Ectodermal cell (in vitro differentiated cells): ENCODE measurements around the gene ADGRF5.

Experiments used
- H3K27ac ChIP-seq: 2 replicates; pipeline ENCODE4 v1.7.0; 2013; ENCODE audit warnings: mild to moderate bottlenecking, low read depth, low read length; ENCODE audit not compliant: insufficient read depth, poor library complexity, severe bottlenecking
- H3K27me3 ChIP-seq: 2 replicates; pipeline ENCODE4 v1.7.0; 2013; ENCODE audit warnings: mild to moderate bottlenecking, low read length; ENCODE audit not compliant: insufficient read depth, control insufficient read depth, poor library complexity, severe bottlenecking
- H3K36me3 ChIP-seq: one replicate; pipeline ENCODE4 v1.7.0; 2013; ENCODE audit warnings: low read length; ENCODE audit not compliant: control insufficient read depth, insufficient read depth
- H3K4me1 ChIP-seq: one replicate; pipeline ENCODE4 v1.7.0; 2013; ENCODE audit warnings: low read length; ENCODE audit not compliant: control insufficient read depth, insufficient read depth
- H3K4me3 ChIP-seq: 2 replicates; pipeline ENCODE4 v1.7.0; 2013; ENCODE audit warnings: low read depth, low read length, control low read depth; ENCODE audit not compliant: insufficient read depth
- H3K9me3 ChIP-seq: 2 replicates; pipeline ENCODE4 v1.7.0; 2013; ENCODE audit warnings: mild to moderate bottlenecking, low read length, moderate library complexity; ENCODE audit not compliant: control insufficient read depth
- WGBS, 2 experiments: methylation state at CpG; one replicate each; pipeline ENCODE4 v1.1.7; 2013; ENCODE audit warnings: missing lambda C conversion rate in 2 of 2; 5-methylcytosine and 5-hydroxymethylcytosine counted together

Gene ADGRF5

DNA sequence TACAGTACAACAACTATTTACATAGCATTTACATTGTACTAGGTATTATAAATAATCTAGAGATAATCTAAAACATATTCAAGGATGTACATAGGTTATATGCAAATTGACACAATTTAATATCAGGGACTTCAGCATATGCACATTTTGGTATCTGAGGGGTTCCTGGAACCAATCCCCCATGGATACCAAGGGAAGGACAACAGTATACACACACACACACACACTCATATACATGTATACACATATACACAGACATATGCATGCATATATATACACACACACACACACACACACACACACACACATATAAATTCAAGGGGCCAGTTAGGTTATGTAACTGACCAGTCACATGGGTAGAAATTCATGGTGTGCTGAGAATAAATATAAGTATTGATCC is 24.9 kb downstream of the ADGRF5 start:
- Histone ChIP-seq H3K4me1 (no peaks in the 10 kb centered on the region), H3K36me3 (no peaks in the 10 kb centered on the region), H3K4me3 (no peak overlapping the region), H3K27me3 (no peaks in the 10 kb centered on the region), H3K9me3 (no peaks in the 10 kb centered on the region), H3K27ac (no peak overlapping the region)

DNA sequence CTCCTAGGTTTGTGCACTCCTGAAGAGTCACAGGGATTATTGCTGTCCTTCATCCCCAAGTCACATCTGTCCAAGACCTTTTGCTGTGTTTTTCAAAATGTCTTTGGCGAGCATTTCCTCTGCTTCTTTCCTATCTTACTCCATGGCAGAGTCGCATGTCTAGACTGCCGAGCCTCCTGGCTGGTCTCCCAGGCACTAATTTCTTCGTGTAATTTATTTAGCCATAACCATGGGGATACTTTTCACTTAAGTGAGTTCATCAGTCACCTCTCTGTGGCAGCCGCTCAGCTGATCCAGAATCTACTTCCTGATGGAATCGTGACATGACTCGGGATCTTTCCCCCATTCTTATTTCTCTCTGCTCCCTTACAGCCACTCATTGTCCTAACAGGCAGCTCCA is 25.8 kb downstream of the ADGRF5 start:
- 93 to 95% methylated on average over 7 of the region's 7 CpGs for WGBS, 2 experiments
- Histone ChIP-seq H3K4me3 (no peak overlapping the region), H3K27ac (no peak overlapping the region), H3K36me3 (no peaks in the 10 kb centered on the region), H3K9me3 (no peaks in the 10 kb centered on the region), H3K4me1 (no peaks in the 10 kb centered on the region), H3K27me3 (no peaks in the 10 kb centered on the region)

DNA sequence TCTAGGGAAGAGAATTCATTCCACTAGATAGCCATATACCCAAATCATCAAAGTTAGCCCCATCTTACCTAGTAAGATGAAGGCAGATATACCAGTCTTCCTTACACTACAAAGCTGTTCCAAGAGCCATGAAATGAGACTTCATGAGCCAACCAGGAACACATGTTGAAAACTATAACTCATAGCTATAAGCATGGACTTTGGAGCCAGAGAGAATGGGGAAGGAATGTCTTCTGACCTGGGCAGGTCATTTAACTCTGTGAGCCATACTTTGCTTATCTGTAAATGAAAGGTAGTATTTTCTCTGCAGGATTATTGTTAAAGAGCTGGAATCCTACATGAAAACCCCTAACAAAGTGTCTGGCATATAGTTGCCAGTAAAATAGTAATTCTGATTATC is 27.3 kb downstream of the ADGRF5 start:
- Histone ChIP-seq H3K27me3 (no peaks in the 10 kb centered on the region), H3K27ac (no peak overlapping the region), H3K4me1 (no peaks in the 10 kb centered on the region), H3K4me3 (no peak overlapping the region), H3K36me3 (no peaks in the 10 kb centered on the region), H3K9me3 (no peaks in the 10 kb centered on the region)

DNA sequence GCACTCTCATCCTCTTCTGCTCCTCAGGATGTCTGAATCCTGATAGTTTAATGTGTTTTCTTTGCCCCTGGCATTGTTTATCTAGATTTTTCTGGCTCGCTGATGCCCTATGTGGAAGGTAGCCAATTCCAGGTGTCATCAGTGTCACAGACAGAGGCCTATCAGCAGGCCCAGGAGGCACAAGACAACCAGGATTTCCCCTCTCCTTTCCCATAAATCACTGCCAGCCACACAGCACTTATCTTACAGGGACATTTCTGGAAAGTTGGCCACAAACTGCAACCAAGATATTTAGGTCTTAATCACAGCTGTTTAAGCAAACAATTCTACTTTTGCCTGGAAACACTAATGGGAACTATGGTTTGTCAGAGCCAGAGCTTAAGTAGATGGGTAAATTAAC is 28.1 kb downstream of the ADGRF5 start:
- 87 to 91% methylated on average over 1 of the region's 1 CpG for WGBS, 2 experiments
- H3K36me3 ChIP-seq, result no peaks in the 10 kb centered on the region
- no peaks in the 10 kb centered on the region for H3K4me1 ChIP-seq
- no peaks in the 10 kb centered on the region for H3K27me3 ChIP-seq
- no peak overlapping the region for H3K27ac ChIP-seq
- H3K9me3 ChIP-seq, result no peaks in the 10 kb centered on the region
- H3K4me3 ChIP-seq, result no peak overlapping the region

DNA sequence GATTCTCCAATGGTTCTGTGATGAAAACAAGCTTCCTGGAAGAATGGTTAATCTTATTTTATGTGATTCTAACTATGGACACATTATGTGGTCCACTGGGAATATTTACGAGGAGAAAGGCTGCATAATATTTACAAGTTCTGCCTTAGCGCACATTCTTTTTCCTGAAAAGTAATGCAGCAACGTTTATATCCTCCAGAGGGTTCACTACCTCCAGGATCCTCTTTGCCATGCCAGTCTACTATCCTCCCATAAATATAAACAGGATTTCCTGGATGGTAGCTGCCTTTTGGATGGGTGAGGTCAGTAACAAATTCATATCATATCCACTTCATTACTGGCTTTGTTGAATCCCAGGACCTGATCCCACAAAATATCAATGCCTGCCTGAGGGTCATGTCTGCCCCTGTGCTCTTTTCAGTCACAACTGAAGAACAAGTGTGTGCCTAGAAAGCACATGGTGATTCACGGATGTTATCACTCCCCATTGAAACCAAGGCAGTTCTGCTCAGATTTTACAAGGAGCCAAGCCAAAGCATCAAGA is 30.4 kb downstream of the ADGRF5 start:
- Histone ChIP-seq H3K27me3 (no peaks in the 10 kb centered on the region), H3K36me3 (no peaks in the 10 kb centered on the region), H3K27ac (no peak overlapping the region), H3K4me3 (no peak overlapping the region), H3K4me1 (no peaks in the 10 kb centered on the region), H3K9me3 (no peaks in the 10 kb centered on the region)
- WGBS, 2 experiments, result 91 to 95% methylated on average over 4 of the region's 4 CpGs

DNA sequence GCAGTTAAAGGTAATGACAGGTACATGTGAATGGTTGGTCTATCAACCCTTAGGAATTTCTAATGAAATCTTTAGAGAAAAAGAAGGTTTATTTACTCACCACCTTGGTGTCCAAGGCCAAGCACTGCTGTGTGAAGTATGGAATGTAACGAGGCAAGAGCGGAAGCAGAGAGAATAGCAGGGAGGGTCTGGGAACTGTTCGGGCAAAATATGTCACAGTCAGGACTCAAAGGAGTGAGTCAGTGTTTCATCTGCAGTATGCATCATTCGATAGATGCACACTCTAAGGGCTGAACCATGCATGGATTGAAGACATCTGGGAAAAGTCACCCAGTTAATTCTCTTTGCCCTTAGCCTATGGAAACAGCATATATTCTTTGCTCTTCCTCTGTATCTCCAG is 33.2 kb downstream of the ADGRF5 start:
- WGBS, 2 experiments, result 96 to 97% methylated on average over 4 of the region's 4 CpGs

DNA sequence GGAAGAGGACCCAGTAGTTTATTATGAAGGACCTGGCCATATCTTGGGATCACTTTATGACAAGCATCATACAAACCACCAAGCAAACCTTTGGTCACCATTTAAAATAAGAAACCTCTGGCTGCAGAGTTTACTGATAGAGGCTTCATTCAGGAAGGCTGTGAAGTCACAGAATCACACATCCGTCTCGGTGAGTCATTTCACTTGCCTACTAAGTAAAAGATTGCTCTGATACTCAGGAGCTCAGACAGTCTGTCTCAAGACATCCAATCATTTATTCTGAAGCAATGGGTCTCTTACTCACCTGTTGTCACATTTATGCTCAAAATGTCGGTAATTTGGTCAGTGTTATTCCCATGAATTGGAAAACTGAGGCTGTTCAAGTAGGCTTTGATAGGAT is 33.7 kb downstream of the ADGRF5 start:
- no peak overlapping the region for H3K27ac ChIP-seq
- H3K9me3 ChIP-seq, result no peaks in the 10 kb centered on the region
- no peaks in the 10 kb centered on the region for H3K4me1 ChIP-seq
- H3K36me3 ChIP-seq, result no peaks in the 10 kb centered on the region
- no peak overlapping the region for H3K4me3 ChIP-seq
- 72 to 85% methylated on average over 3 of the region's 3 CpGs for WGBS, 2 experiments
- no peaks in the 10 kb centered on the region for H3K27me3 ChIP-seq

More for the DNA sequence above, 33.2 kb downstream of the ADGRF5 start:
- H3K27me3 ChIP-seq, result no peaks in the 10 kb centered on the region
- no peak overlapping the region for H3K4me3 ChIP-seq
- H3K36me3 ChIP-seq, result no peaks in the 10 kb centered on the region
- H3K27ac ChIP-seq, result no peak overlapping the region
- no peaks in the 10 kb centered on the region for H3K4me1 ChIP-seq
- H3K9me3 ChIP-seq, result no peaks in the 10 kb centered on the region

DNA sequence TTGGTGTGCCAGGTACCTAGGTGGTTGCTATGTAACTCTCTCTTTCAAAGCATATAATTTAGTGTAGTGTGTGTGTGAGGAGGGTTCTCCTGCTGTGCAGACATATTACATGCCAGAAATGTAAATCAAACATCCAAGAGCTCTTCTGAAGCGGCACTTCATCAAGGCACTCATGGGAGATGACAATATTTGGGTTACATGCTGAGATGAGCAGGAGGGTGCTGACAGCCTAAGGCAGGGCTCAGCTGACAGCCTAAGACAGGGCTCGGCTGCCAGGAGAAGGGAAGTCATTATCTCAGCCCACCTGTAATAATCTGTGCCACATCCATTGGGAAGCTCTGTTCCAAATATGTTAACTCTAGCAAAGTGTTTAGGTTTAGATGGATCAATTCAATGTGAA is 39.1 kb downstream of the ADGRF5 start:
- Histone ChIP-seq H3K4me1 (no peaks in the 10 kb centered on the region), H3K36me3 (no peaks in the 10 kb centered on the region), H3K4me3 (no peak overlapping the region), H3K27me3 (no peaks in the 10 kb centered on the region), H3K9me3 (no peaks in the 10 kb centered on the region), H3K27ac (no peak overlapping the region)
- 92 to 96% methylated on average over 2 of the region's 2 CpGs for whole genome bisulfite sequencing, 2 experiments

DNA sequence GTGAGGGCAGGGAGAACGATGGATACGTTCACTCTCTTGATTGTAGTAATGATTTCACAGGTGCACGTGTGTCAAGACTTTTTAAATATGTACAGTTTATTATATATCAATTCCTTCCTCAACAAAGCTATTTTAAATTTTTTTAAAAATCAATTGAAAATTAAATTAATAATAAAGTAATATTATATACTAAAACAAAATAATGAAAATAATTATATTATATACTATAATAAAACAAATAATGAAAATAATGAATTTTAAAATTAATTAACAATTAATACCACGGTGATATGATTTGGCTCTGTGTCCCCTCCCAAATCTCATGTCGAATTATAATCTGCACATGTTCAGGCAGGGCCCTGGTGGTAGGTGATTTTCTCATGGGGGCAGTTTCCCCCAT is 42.7 kb downstream of the ADGRF5 start:
- H3K27me3 ChIP-seq, result no peaks in the 10 kb centered on the region
- no peaks in the 10 kb centered on the region for H3K4me1 ChIP-seq
- H3K27ac ChIP-seq, result no peak overlapping the region
- H3K4me3 ChIP-seq, result no peak overlapping the region
- 96 to 98% methylated on average over 4 of the region's 5 CpGs for WGBS, 2 experiments
- H3K36me3 ChIP-seq, result no peaks in the 10 kb centered on the region
- no peaks in the 10 kb centered on the region for H3K9me3 ChIP-seq

DNA sequence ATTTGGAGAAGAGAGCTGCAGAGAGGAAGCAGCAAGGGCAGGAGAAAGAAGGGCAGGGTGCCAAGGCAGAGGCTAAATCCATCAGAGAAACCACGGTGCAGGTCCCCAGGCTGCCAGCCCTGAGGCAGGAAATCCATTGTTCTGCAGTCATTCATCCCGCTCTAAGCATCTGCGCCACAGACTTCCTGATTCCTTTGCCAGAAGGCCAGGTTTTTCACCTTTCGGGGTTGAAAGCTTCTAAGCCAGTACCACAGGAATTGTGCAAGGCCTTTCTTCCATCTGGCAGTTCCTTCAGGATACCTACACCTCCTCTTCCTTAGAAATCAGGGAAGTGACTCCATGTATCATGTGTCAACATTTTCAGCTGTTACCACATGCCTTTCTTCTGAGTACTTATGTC is 45.6 kb downstream of the ADGRF5 start:
- WGBS, 2 experiments, result 56 to 57% methylated on average over 4 of the region's 4 CpGs

DNA sequence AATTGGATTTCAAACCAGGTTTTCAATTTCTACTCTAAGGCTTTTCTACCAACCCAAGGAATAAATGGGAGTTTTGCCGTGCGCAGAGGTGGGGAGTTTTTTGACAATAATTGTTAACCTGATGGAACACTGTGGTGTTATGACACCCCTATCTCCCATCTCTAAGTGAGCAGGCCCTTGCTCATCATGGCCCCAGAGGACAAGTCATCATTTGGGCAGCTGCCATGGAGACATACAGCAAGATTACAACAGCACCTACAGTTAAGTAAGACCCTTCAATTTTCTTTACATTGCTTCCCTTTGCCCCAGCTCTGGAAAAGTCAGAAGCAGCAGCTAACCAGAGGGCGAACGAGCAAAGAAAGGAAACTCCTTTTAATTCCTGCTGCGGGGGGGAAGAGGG is 54.3 kb downstream of the ADGRF5 start:
- H3K27ac ChIP-seq, result no peak overlapping the region
- no peaks in the 10 kb centered on the region for H3K9me3 ChIP-seq
- H3K4me3 ChIP-seq, result no peak overlapping the region
- no peaks in the 10 kb centered on the region for H3K27me3 ChIP-seq
- H3K36me3 ChIP-seq, result no peaks in the 10 kb centered on the region
- 72 to 79% methylated on average over 4 to 5 of the region's 5 CpGs for WGBS, 2 experiments
- H3K4me1 ChIP-seq, result no peaks in the 10 kb centered on the region

More for the DNA sequence above, 45.6 kb downstream of the ADGRF5 start:
- H3K27ac ChIP-seq, result no peak overlapping the region
- no peaks in the 10 kb centered on the region for H3K36me3 ChIP-seq
- no peaks in the 10 kb centered on the region for H3K9me3 ChIP-seq
- no peaks in the 10 kb centered on the region for H3K4me1 ChIP-seq
- H3K4me3 ChIP-seq, result no peak overlapping the region
- H3K27me3 ChIP-seq, result no peaks in the 10 kb centered on the region
